NCI-H128 (cell line): ENCODE results near the gene ADAMTSL1.

Experiments
- DNase-seq: peaks from one replicate; lab custom pipeline; 2025; ENCODE audit not compliant: unreplicated experiment; lab: John Stamatoyannopoulos, UW

The ADAMTSL1 gene

GRCh38 chr9:18638371-18639249, 164.7 kb downstream of the ADAMTSL1 start:
- no peak for DNase-seq

GRCh38 chr9:18639911-18640310, 166.0 kb downstream of the ADAMTSL1 start:
- DNase-seq = no peak

GRCh38 chr9:18658804-18659705, 185.1 kb downstream of the ADAMTSL1 start:
- no peak for DNase-seq

GRCh38 chr9:18660001-18660400, 186.0 kb downstream of the ADAMTSL1 start:
- no peak for DNase-seq

GRCh38 chr9:18662320-18662719, 188.4 kb downstream of the ADAMTSL1 start:
- DNase-seq = no peak

GRCh38 chr9:18665947-18666346, 192.0 kb downstream of the ADAMTSL1 start:
- DNase-seq = no peak

- DNase-seq = no peak
Measured at GRCh38 chr9:18666348-18666747, 192.4 kb downstream of the ADAMTSL1 start.

- no peak for DNase-seq
Measured at GRCh38 chr9:18666986-18667772, 193.2 kb downstream of the ADAMTSL1 start.

GRCh38 chr9:18668944-18669343, 195.0 kb downstream of the ADAMTSL1 start:
- no peak for DNase-seq

GRCh38 chr9:18672706-18673105, 198.8 kb downstream of the ADAMTSL1 start:
- no peak for DNase-seq

- DNase-seq = no peak
Measured at GRCh38 chr9:18673179-18673578, 199.2 kb downstream of the ADAMTSL1 start.

GRCh38 chr9:18675332-18675731, 201.4 kb downstream of the ADAMTSL1 start:
- no peak for DNase-seq

GRCh38 chr9:18675973-18676372, 202.0 kb downstream of the ADAMTSL1 start:
- DNase-seq = no peak

- no peak for DNase-seq
Measured at GRCh38 chr9:18676525-18676924, 202.6 kb downstream of the ADAMTSL1 start.

GRCh38 chr9:18678821-18679590, 205.1 kb downstream of the ADAMTSL1 start:
- no peak for DNase-seq

- DNase-seq = no peak
Measured at GRCh38 chr9:18682907-18683306, 209.0 kb downstream of the ADAMTSL1 start.

GRCh38 chr9:18683312-18683711, 209.4 kb downstream of the ADAMTSL1 start:
- DNase-seq = no peak

GRCh38 chr9:18683851-18684250, 209.9 kb downstream of the ADAMTSL1 start:
- no peak for DNase-seq

GRCh38 chr9:18684593-18685317, 210.8 kb downstream of the ADAMTSL1 start:
- DNase-seq = no peak
